Right lobe of liver (tissue), 6 donors: ENCODE results near the gene TSPAN31. TPM values are rescaled to one million over a fixed set of nuclear protein-coding genes. Genes with fewer than 3 reads are reported as not detected.
A peak's percentile ranks its signal among the peaks of the same experiment; 100 is the strongest.

ENCODE experiments used
- ATAC-seq, 4 donors: fragments of 200-7000 bp; cut with Tn5 transposase; one replicate each; pipeline ENCODE4 v1.9.1; 2020; ENCODE audit warnings: mild to moderate bottlenecking in 4 of 4, moderate library complexity in 4 of 4
- DNase-seq, 3 donors: peaks; one replicate each; pipeline ENCODE4 v3.0.0-alpha.2; 2020
- H3K27ac ChIP-seq, 3 donors: fragments of 200-600 bp; one replicate each; pipeline ENCODE4 v1.8.0; 2022
- H3K27me3 ChIP-seq, 2 donors: fragments of 200-600 bp; one replicate each; pipeline ENCODE4 v1.8.0; 2022
- H3K36me3 ChIP-seq, 4 donors: fragments of 200-600 bp; sonication (generic) in 1 of 4; one replicate each; pipeline versions ENCODE4 v1.5.1 to v1.8.0; 2017 to 2022; ENCODE audit warnings: control low read depth in 1 of 4
- H3K4me1 ChIP-seq, 4 donors: fragments of 200-600 bp; sonication (generic) in 1 of 4; one replicate each; pipeline versions ENCODE4 v1.5.1 to v1.8.0; 2017 to 2022; ENCODE audit warnings: control low read depth in 1 of 4
- H3K4me3 ChIP-seq, 3 donors: fragments of 200-600 bp; one replicate each; pipeline ENCODE4 v1.8.0; 2022
- H3K9me3 ChIP-seq, 4 donors: fragments of 200-600 bp; sonication (generic) in 1 of 4; one replicate each; pipeline versions ENCODE4 v1.5.1 to v1.8.0; 2017 to 2022; ENCODE audit warnings: control low read depth in 1 of 4
- CTCF ChIP-seq, 4 donors: fragments of 200-600 bp in 3 of 4; fragments of 450-650 bp in 1 of 4; IDR thresholded peaks; one replicate each; pipeline versions ENCODE4 v1.5.1 to v1.8.0; 2016 to 2022; ENCODE audit warnings: antibody characterized with exemption in 4 of 4, mild to moderate bottlenecking in 2 of 4
- POLR2A ChIP-seq: fragments of 450-650 bp; IDR thresholded peaks from one replicate; pipeline ENCODE4 v1.6.1; 2017; ENCODE audit warnings: antibody characterized with exemption, mild to moderate bottlenecking
- WGBS: methylation state at CpG from one replicate; pipeline ENCODE4 v1.1.6; 2018; ENCODE audit warnings: low coverage, low lambda C conversion rate; ENCODE audit not compliant: insufficient coverage; ENCODE audit errors: missing lambda C conversion rate; 5-methylcytosine and 5-hydroxymethylcytosine counted together
- intact Hi-C, 2 donors: fragments of 100-400 bp; cut with DNase I; formaldehyde crosslinking; loops; one replicate each; pipeline versions ENCODE4 v1.11.2 to v1.14.1; 2022
- total RNA-seq, 6 experiments: library from RNA; depleted of rRNA in 2 of 6; stranded (reverse); fragments of >200 nt in 2 of 6; fragmentation: NEBNext Ultra II Directional in 3 of 6; extraction: Animal tissue kit (Norgen Biotek cat#: 25700) in 3 of 6; gene quantifications; one replicate each; pipeline versions ENCODE4 v1.1.0 to v1.2.4, GENCODE V29; 2016 to 2023
- donor health status: DM: no; HTN: yes; CAD: no.
- donor health status: DM: no; HTN: no; CAD: no.
- donor health status: DM: no; HTN: no; CAD: no.
- donor health status: DM: no; HTN: yes; CAD: no.
- donor health status: DM: no; HTN: yes; CAD: no.

TSPAN31 gene
- total RNA-seq, 6 experiments from 2014 or later: 15.1 to 34.4 (median 20.6) TPM

DNA sequence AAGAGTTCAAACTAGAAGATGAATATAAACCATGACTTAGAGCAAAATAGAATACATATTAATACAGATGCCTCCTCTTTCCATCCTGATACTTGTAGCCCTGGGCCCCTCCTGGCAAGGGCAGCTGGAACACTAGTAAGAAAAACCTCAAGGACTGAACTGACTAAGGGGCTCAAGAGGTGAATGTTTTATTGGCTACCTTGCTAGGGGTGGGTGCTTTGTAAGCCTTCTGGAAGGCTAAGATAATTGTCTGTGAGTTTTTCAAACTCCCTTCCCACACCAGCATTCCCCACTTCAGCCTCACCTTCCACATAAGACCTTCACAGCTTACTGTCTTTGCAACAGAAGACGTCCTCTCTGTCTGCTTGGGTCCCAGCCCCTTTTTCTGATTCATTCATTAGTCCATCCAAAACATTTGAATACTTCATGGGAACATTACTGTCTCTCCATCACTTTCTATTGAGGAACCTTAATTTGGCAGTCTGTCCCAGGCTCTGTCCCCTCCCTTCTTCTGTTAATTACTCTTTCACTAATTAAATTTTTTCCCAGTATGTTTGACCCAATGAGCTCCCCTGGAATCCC is 9.0 kb downstream of the TSPAN31 start:
- Histone ChIP-seq H3K4me3 (no peak overlapping the region), H3K27me3 (no peaks in the 10 kb centered on the region), H3K36me3 (peaks cover 0 to 4% (median 0%) of the 10 kb centered on the region in 4 donors), H3K27ac (no peak overlapping the region), H3K9me3 (no peaks in the 10 kb centered on the region), H3K4me1 (peaks cover 0 to 15% (median 3%) of the 10 kb centered on the region in 4 donors)
- 31% methylated on average over 1 of the region's 1 CpG for WGBS
- ATAC-seq (no peak), DNase-seq (no peak)
- intact Hi-C loops: no loop called here
- TF ChIP-seq POLR2A (no peak), CTCF (IDR thresholded peaks at IDR 0.05) (no peak)

GRCh38 chr12:57754411-57755193 is 9.8 kb downstream of the TSPAN31 start, which contains the start of gene MARCHF9:
Gene MARCHF9, plus strand, starts transcription at chr12:57755103. Its CDS starts 426 bp downstream, at chr12:57755529.
- peak in 3 of 4 donors; percentile 1 to 11 (median 10) for ATAC-seq
- peak; percentile 67 to 74 (median 69) for DNase-seq
- peaks cover 0 to 15% (median 3%) of the 10 kb centered on the region in 4 donors for H3K4me1 ChIP-seq
- H3K27me3 ChIP-seq: no peaks in the 10 kb centered on the region
- peak within 1 kb of the TSS; percentile 49 to 63 (median 56) for H3K4me3 ChIP-seq
- TF ChIP-seq POLR2A (no peak), CTCF (IDR thresholded peaks at IDR 0.05) (no peak)
- no peak within 1 kb of the TSS for H3K27ac ChIP-seq
- intact Hi-C loops: no loop called here
- no peaks in the 10 kb centered on the region for H3K9me3 ChIP-seq
- no peaks in the 10 kb centered on the region for H3K36me3 ChIP-seq
- under 1% methylated on average over 23 of the region's 41 CpGs for WGBS

GRCh38 chr12:57755194-57755453 is 10.3 kb downstream of the TSPAN31 start:
- TF ChIP-seq CTCF (IDR thresholded peaks at IDR 0.05) (no peak), POLR2A (no peak)
- H3K4me1 ChIP-seq: peaks cover 0 to 15% (median 3%) of the 10 kb centered on the region in 4 donors
- no peak overlapping the region for H3K27ac ChIP-seq
- ATAC-seq (no peak), DNase-seq (no peak)
- no CpG with 5 or more reads among the region's 34 CpGs for WGBS
- no peaks in the 10 kb centered on the region for H3K36me3 ChIP-seq
- peak overlapping the region; percentile 49 to 63 (median 56) for H3K4me3 ChIP-seq
- H3K27me3 ChIP-seq: no peaks in the 10 kb centered on the region
- intact Hi-C loops: no loop called here
- no peaks in the 10 kb centered on the region for H3K9me3 ChIP-seq

DNA sequence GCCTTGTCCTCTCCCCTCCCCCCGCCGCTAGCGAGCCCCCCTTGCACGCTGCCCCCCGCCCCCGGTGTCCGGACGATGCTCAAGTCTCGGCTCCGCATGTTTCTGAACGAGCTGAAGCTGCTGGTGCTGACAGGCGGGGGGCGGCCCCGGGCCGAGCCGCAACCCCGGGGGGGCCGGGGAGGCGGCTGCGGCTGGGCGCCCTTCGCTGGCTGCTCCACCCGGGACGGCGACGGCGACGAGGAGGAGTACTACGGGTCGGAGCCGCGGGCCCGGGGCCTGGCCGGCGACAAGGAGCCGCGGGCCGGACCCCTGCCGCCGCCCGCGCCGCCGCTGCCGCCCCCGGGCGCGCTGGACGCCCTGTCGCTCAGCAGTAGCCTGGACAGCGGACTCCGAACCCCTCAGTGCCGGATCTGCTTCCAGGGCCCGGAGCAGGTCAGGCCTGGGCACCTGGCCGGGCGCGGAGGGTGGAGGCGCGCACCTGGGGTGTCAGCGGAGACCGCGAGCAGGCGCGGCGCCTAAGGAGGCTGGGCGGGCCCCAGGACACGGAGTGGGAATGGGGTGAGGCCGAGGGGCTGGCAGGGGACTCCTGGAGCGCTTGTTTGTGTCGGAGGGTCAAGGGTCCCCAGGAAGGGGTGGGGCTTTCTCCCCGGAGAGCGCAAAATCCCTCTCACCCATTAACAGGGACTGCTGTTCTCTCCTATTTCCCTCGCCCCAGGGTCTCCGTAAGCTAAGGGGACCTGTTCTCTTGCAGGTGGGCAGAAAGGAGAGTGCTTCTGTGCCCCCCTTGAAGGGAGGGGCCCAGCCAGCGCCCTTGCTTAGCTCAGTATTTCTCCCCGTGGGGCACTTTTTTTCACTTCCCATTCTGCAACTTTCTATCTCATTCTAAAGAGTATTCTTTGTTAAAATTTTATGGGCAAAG is 10.9 kb downstream of the TSPAN31 start:
- intact Hi-C loops: no loop called here
- Histone ChIP-seq H3K4me1 (peaks cover 0 to 15% (median 3%) of the 10 kb centered on the region in 4 donors), H3K4me3 (peak overlapping the region; percentile 49 to 63 (median 56)), H3K9me3 (no peaks in the 10 kb centered on the region), H3K27me3 (no peaks in the 10 kb centered on the region), H3K36me3 (no peaks in the 10 kb centered on the region), H3K27ac (no peak overlapping the region)
- DNase-seq (peak in 2 of 3 donors; percentile 57 to 67), ATAC-seq (peak; percentile 1 to 8 (median 2))
- WGBS: 1% methylated on average over 7 of the region's 76 CpGs
- TF ChIP-seq POLR2A (peak; percentile 24), CTCF (IDR thresholded peaks at IDR 0.05) (no peak)
